Superior temporal gyrus (tissue), 1 donor: Measurements from ENCODE around the gene AMACR.
"Not testable (repeated sequence)": the region's sequence is repeated elsewhere in the genome, so short reads cannot be mapped to it uniquely, and the experiment has no call there.

Source experiments
- DNase-seq: peaks from one replicate; pipeline ENCODE4 v3.0.0-alpha.2; 2016; ENCODE audit errors: extremely low spot score

AMACR gene

DNA sequence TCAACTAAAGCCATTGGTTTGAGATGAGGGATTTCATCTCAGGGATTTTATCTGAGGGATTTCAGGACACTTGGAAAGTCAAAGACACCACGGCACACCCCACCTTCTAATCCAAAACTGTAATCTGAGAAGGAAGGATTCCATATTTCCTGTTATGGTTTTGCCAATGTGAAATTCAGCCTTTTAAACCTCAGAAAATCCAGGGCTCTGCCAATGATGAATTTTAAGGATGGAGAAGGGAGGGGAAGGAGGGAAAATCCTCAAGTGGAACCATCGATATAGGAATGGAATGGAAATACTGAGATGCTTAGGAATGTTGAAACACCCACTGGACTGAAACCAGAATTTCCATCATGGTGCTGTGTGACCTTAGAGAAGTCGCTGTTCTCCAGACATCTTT, 29.9 kb upstream of the AMACR start:
- no peak for DNase-seq

DNA sequence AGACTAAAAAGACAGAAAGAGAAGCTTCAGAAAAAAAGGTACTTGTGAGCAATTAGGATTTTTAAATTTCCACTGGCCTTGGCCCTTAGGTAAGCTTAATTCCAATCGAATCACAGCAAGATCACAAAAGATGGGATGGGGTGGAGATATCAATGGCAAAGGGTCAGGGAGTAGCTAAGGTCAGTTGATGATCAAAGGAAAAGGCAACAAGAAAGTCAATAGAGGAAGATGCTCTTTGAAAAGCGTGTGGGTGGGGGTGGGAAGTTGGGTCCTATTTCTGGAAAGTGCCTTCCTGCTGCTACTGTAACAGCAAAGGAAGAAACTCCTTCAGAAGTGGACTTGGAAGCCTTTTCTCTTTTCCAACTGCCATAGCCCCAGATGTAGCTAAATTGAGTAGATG, 27.9 kb upstream of the AMACR start:
- DNase-seq, result no peak

DNA sequence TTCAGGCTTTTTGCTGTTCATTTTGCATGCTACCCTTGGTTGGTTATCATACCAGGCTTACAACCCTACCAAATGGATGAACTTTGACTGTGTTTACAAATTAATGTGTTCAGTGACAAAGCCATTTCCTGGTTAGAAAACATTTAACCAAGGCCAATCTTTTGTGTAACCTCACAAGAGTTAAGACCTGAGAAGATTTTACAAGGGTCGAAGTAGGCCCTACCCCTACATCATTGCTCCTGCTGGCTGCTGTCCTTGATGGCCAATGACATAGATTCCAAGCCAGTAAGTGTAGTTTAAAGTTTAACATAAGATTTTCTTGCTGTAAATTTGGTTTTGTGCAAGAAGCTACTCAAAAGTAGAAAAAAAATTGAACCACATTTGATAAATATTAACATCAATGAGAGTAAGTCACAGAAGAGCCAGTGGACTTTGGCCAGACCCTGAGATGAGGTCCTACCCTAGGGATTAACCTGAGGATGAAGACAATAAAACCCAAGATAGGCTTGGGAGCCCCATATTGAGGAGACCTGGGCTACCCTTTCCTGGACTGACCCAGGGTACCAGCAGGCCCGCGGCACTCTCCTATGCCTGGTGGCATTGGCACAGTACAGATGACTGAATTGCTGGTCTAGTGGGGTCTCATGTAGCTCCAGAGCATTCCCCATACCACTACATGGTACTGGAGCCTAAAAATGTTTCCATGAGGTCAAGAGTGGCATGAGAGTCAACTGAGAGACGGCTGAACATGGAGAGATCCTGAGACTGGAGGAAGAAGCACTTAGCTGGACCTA, 26.9 kb upstream of the AMACR start:
- DNase-seq, result no peak

DNA sequence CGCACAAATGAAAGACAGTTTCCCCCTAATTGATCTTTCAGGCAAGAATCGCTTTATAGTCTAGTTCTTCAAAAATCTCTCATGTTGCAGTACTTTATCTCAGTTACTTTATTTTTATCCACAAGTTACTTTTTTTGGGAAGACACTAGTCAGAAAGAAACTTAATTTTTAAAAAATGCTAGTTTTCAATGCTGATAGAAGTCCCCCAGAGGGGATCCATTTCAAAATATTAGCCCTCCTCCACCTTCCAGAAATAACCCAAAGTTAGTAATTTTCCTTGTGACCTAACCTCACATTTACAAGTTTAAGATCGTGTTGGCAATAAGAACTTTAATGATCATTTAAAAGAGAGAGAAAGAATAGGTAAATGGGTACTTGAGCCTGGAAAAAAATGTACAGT, 24.1 kb upstream of the AMACR start:
- DNase-seq, result no peak

DNA sequence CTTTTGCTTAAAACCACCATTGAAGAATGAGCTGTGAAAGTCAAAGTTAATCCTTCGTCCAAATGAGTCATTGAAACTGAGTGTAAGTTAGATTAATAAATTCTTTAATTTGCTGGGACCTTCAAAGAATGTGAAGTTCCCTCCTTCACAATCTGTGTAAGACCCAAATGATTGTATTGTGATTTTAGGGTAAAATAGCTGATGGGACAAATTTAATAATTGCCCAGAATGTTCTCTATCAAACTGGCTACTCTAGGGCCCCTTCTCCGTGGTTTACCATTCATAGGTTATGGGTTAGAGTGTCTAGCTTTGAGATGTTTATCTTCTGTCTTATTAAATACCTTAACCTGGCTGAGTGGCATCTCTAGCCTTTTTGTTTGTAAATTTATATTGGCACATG, 23.3 kb upstream of the AMACR start:
- no peak for DNase-seq

DNA sequence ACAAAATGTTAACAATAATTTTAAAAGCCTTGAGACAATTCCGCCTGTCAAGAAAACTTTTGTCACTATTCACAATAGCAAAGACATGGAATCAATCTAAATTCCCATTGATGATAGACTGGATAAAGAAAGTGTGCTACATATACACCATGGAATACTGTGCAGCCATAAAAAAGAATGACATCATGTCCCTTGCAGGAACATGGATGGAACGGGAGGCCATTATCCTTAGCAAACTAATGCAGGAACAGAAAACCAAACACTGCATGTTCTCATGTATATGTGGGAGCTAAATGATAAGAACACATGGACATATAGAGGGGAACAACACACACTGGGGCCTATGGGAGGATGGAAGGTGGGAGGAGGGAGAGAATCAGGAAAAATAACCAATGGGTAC, 22.7 kb upstream of the AMACR start:
- DNase-seq, result not testable (repeated sequence)

DNA sequence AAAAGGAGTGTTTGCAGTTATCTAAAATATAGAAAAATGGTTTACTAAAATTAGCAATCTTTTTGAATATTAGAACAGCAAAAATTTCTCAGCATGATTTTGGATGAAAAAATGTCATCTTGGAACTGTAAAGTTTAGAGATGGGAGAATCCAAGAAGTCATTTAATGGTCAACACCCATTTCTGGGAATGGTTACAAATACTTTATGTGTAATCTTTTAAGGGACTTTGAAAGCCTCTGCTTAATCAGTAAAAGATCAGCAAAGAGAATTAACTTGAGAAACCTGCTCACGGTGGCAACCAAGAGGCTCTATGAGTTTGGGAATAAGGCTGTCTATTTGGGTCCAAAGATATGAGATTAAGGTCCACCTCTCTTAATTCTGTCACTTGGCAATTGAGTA, 22.2 kb upstream of the AMACR start:
- DNase-seq, result no peak

DNA sequence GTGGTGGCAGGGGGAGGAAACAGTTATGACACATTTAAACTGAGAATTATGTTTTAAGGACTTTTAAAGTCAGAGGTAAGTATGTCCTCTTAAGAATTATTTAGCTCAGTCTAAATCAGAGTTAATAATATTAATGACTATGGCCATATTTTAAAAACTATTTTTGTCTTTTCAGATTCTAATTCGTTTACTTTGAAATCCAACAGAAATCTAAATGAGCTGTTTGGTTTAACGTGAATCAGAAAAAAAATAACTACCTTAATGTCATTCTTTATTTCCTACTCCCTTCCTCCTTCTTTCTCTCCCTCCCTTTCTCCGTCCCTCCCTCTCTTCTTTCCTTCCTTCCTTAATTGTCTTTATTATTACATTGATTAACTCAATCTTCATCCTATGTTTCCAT, 20.5 kb upstream of the AMACR start:
- DNase-seq, result no peak

DNA sequence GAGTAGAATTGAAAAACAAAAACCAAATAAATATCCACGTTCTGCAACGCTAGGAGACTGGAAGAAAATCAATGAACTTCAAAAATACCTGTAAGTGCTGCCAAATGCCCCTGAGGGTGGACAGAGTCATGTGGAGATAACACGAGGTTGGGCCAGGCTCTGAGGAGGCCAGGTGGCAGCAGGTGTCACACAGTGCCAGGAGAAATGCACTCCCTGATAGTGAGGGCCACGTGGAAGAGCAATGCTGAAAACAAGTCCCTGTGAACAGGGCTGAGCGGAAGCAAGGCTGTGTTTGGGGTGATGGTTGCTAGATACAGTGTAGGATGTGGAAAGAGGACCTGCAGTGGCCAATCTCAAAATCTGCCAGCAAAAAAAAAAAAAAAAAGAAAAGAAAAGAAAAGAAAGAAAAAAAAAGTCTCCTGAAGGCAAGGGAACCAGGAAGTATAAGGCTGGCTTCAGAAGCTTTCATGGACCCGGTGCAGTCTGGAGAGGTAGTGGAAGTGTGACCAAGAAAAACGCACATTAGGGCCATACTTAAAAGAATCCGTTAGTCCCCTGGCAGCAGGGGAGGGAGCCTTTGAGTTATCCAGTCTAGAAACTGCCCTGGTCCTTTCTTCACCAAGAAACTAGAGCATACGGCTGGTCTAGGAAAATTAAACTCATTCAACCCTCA, 18.4 kb upstream of the AMACR start:
- DNase-seq, result no peak

DNA sequence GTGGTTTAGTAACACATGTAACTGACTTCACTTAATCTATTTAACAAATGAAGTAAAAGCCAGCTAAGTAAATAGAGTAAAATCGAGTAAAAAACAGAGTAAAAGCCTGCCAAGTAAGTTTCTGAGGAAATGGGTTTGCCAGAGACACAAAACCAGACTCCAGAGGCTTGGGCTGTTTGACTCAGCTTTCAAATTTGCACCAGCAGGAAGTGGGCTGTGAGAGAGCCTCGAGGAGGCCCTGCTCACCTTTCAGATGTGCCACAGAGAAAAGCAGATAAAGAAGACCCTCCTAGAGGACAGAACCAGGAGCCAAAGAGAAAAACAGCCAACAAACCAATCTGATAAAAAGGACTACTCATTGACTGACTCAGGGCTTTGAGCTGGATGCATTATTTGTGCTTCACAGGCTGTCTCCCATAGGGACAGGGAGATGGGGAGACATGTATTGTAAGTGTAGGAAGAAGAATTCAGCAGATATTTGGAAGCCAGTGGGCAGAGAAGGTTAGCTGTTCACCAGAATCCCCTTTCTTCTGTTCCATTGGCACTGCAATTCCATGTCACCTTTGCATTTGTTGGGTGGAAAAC, 14.4 kb upstream of the AMACR start:
- DNase-seq, result no peak

DNA sequence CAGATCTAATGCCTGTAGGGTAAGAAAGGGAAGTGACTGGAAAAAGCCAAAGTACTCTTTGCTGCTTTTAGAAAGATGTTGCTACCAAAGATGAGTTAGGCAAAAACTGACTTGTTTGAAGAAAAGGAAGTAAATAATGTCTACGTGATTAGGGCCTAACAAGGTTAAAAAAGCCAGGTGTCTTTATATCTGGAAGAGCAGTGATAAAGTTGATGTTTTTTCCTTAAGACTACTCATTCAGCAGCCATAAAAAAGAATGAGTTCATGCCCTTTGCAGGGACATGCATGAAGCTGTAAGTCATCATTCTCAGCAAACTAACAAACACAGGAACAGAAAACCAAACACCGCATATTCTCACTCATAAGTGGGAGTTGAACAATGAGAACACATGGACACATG, 13.5 kb upstream of the AMACR start:
- no peak for DNase-seq

DNA sequence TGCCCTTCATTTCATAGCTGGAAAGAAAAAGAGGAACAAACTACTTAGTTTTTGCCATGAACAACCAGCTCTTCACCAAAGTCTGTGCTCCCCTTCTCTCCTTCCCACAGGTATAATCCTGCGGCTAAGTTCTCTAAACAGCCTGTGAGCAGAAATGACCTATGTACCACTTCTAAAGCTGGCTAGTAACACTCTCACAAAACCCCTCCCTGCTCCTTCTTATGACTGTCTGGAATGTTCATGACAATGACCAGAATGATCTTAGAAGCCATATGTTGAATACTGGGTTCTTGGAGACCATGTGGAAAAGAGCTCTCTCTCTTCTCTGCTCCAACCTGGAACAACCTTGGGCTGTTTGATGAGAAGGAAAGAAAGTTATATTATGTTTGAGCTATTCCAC, 12.9 kb upstream of the AMACR start:
- no peak for DNase-seq

DNA sequence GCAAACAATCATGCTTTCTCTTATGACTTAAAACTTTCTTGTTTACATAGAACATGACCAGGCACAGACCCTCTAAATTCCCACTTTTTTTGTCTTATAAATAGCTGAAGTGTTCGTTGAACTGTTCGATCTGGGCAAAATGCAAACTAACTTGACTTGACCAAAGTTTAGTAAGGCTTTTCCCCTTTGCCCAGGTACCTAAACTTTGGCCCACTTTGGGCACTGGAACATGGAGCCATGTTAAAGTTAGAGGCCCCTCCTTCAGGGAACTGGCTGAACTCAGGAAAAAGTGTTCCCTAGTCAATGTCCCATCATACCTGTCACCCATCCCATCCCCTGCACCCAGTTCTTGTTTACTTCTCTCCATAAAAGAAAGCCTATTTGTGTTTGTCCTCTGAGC, 9.4 kb upstream of the AMACR start:
- DNase-seq, result no peak

DNA sequence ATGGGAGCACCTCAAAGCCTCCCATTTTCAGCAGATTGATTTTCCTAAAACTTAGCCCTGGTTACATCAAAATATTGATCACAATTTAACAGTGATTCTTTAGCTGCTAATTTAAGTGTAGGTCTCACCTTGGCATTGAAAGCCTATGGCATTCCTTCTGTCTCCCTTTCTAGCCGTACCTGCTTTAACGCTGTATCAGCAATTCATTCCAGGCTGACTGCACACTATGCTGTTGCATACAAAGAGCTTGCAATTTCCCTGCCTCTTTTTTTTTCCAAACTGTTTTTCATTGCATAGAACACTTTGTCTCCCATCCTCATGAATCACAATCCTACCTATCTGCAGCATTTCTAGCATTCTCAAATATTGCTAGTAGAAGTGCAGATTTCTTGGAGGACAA, 8.9 kb upstream of the AMACR start:
- DNase-seq, result no peak

DNA sequence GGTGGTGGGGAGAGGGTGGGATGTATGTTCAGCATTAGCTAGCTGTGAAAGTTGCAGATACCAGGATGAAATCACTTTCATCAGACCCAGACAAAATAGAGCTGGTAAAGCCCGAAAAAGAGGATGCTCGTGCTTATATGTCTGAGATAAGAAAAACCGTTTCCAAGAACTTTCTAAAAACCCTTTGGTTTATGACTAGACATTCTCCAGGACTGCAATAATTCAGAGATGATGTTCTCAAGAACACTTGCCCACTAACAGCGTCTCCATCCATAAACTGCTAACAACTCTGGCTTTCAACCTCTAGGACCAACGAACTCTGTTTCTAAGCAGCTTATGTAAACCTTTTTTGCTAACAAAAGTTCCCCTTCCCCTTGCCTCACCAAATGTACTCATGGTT, 8.4 kb upstream of the AMACR start:
- no peak for DNase-seq

DNA sequence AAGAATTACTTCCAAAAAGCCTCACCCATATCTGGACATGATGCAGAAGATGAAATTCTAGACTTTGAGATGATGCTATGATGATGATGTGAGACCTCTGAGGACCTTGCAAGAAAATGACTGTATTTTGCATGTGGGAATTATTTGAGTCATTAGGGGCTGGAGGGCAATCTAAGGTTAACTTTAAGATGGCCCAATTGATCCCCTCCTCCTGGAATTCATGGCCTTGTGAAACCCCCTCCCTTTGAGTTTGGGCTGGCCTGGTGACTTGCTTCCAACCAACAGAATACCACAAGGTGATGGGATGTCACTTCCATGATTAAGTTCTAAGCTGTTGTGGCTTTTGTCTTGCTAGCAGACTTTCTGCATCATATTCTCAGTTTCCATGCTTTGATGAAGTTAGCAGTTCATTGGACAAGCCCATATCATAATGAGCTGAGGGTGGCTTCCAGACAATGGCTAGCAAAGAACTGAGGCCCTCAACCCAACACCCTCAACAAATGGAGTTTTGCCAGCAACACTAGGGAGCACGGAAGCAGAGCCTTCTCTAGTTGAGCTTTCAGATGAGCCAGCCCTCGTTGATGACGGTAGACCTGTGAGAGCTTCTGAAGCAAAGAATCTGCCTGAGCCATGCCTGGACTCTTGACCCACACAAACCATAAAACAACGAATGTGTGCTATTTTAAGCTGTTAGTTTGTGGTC, 7.4 kb upstream of the AMACR start:
- DNase-seq, result no peak

DNA sequence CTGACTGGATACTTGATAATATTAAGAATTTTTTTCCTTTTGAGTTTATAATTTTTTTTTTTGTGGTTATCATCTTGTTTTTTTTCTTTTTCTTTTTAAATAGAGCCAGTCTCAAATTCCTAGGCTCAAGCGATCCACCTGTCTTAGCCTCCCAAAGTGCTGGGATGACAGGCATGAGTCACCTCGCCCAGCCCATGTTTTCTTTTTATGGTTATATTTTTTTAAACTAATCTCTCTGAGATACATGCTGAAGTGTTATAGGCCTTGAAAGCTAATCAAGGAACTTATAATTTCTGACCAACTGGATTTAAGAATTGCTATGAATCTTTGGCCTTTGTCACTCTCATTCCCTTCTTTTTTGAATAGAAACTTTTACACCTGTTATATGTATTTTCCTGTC, 6.8 kb upstream of the AMACR start:
- DNase-seq, result no peak

DNA sequence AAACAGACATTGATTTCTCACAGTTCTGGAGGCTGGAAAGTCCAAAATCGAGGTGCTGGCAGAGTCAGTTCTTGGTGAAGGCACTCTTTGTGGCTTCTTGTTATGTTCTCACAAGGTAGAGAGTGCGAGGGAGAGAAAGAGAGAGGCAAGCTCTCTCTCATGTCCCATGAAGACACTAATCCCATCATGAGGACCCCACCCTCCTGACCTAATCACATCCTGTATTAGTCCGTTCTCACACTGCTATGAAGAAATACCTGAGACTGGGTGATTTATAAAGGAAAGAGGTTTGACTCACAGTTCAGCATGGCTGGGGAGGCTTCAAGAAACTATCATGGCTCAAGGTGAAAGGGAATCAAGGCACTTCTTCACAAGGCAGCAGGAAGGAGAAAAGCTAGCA, 5.7 kb upstream of the AMACR start:
- no peak for DNase-seq

DNA sequence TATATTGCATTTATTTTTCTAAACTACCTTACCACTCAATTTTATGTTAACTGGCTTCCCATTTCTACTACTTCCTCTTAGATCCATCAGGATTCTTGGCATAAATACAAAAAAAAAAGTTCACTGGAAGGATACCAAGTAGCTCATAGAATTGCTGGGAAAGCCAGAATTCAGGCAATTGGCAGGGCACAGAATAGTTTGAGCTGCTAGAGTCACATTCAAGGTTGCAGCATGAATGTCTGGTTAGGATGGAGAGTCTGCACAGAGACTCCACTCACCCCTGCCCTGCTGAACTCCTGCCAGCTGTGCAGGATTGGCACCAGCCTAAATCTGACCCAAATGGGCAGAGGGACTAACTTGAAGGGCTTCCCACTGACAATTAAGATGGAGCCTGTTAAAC, 4.9 kb upstream of the AMACR start:
- DNase-seq, result no peak

DNA sequence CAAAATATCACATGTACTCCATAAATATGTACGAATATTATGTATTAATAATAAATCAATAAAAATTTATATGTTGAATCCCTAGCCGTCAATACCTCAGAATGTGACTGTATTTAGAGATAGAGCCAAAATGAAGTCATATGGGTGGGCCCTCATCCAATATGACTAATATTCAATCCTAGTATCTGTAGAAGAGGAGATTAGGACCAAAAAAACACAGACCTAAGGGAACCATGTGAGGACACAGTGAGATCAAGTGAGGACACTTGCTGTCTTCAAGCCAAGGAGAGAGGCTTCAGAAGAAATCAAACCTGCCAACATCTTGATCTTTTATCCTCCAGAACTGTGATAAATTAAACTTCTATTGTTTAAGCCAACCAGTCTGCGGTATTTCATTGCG, 3.7 kb upstream of the AMACR start:
- DNase-seq, result no peak

DNA sequence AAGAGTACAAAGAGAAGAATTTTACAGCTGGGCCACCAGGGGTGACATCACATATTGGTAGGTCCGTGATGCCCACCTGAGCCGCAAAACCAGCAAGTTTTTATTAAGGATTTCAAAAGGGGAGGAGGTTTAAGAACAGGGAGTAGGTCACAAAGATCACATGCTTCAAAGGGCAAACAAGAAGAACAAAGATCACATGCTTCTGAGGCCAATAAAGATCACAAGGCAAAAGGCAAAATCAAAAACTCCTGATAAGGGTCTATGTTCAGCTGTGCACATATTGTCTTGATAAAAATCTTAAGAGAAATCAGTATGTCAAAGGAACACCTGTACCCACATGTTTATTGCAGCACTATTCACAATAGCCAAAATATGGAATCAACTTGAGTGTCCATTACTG, 2.3 kb upstream of the AMACR start:
- DNase-seq, result not testable (repeated sequence)

DNA sequence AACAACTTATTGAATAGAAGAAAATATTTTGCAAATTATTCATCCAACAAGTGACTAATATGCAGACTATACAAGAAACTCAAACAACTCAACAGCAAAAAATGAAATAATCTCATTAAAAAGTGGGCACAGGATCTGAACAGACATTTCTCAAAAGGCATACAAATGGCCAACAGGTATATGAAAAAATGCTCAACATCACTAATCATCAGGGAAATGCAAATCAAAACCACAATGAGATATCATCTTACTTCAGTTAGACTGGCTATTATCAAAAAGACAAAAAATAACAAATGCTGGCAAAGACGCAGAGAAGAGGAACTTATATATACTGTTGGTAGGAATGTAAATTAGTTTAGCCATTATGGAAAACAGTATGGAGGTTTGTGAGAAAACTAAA, 1.8 kb upstream of the AMACR start:
- DNase-seq, result no peak

DNA sequence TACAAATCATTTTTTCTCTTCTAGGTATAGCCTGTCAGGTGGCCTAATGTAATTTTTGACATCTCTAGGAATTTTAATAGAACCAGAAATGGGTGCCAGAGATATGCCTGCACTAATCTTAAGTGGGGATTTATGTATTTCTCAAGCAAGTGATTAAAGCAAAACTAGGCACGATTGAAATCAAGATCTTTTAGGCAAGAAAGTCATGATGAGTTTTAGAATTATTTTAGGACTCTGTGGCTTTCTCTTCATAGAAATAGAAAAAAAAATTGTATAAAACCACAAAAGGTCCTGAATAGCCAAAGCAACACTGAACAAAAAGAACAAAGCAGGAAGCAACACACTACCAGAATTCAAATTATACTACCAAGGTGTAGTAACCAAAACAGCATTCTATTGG, 952 bp upstream of the AMACR start:
- DNase-seq, result no peak
